ENCODE data around the gene DACH1. TPM values are rescaled to one million over a fixed set of nuclear protein-coding genes. Genes with fewer than 3 reads are reported as not detected.

The DACH1 gene
- total and polyA plus RNA-seq, 2 of the 8 experiments (the other 6 are each of a cell fraction or from before 2014, with no cell fraction given) = 0.12 to 0.67 TPM

DNA sequence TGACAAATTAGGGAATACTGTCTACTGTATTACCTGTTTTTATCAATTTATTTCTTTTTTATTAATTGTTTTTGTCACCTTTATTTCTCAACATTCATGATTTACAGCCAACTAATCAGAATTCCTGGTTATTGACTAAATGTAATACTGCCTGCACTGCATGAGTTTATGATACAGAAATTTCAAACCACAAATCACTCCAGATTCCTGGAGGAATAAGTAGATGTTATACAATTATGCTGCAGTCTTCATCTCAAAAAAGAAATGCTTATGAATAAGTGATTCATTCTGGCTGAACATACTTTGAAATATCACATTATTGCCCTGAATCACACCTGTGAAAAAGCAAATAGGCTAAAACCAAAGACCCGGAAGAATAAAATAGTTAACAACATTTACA, 249.7 kb downstream of the DACH1 start:
- H3K18ac ChIP-seq (ENCODE audit: extremely low read depth, low read length) = no peak overlapping the region
- H3K4me3 ChIP-seq (ENCODE audit: extremely low read depth in 1 of 4, insufficient read depth in 2 of 4, low read depth in 3 of 4, low read length in 4 of 4) = no peak overlapping the region
- 90% methylated on average over 1 of the region's 1 CpG; no CpG with 5 or more reads in 1 of the 2 experiments for WGBS, 2 experiments (ENCODE audit: extremely low coverage in 1 of 2, insufficient coverage in 1 of 2, insufficient read length in 1 of 2, insufficient replicate concordance in 2 of 2, low coverage in 1 of 2, low lambda C conversion rate in 2 of 2, missing lambda C conversion rate in 1 of 2)
- POLR2A ChIA-PET (ENCODE audit: partially characterized antibody) = no interaction called here
- H2AK5ac ChIP-seq (ENCODE audit: low read depth, low read length) = no peak overlapping the region
- H3K4me2 ChIP-seq (ENCODE audit: insufficient read depth in 1 of 2, low read depth in 2 of 2, low read length in 2 of 2) = no peak overlapping the region
- CTCF ChIA-PET (ENCODE audit: partially characterized antibody) = interaction anchor here (0.7 kb wide), 1 partner anchor 24 kb away, joined by 4 read pairs; no protein-coding TSS in a partner anchor
- H3K27ac ChIP-seq (ENCODE audit: low read depth, low read length) = no peak overlapping the region
- H3K4ac ChIP-seq (replicated peaks; ENCODE audit: insufficient read length, low read depth, low read length) = no peak overlapping the region
- H3K27me3 ChIP-seq (replicated peaks in 1 of 4; ENCODE audit: control insufficient read depth in 3 of 4, extremely low read depth in 1 of 4, insufficient read depth in 3 of 4, low read length in 3 of 4) = no peaks in the 10 kb centered on the region
- no peak for FAIRE-seq
- H2AFZ ChIP-seq (ENCODE audit: low read length) = no peak overlapping the region
- no peak overlapping the region for H2BK15ac ChIP-seq (ENCODE audit: low read length)
- H2BK12ac ChIP-seq (ENCODE audit: low read depth, low read length) = no peak overlapping the region
- H3K79me2 ChIP-seq (ENCODE audit: control insufficient read depth in 1 of 2, insufficient read depth in 2 of 2, low read length in 2 of 2) = no peaks in the 10 kb centered on the region
- no peak overlapping the region for H2BK120ac ChIP-seq (replicated peaks; ENCODE audit: low read depth, low read length)
- H3K9ac ChIP-seq (replicated peaks in 1 of 4; ENCODE audit: extremely low read depth in 1 of 4, low read depth in 3 of 4, low read length in 3 of 4) = no peak overlapping the region
- H4K5ac ChIP-seq (ENCODE audit: insufficient read length, low read depth, low read length) = no peak overlapping the region
- no peak overlapping the region for H4K91ac ChIP-seq (replicated peaks; ENCODE audit: insufficient read length, low read length)
- no peak overlapping the region for H3K14ac ChIP-seq (ENCODE audit: insufficient read length)
- H3K36me3 ChIP-seq (ENCODE audit: control insufficient read depth in 2 of 4, insufficient read depth in 4 of 4, low read length in 3 of 4) = no peaks in the 10 kb centered on the region
- TF ChIP-seq EGR1 (IDR thresholded peaks at IDR 0.05; ENCODE audit: borderline replicate concordance, low read depth, low read length) (no peak), KDM5A (IDR thresholded peaks at IDR 0.05; ENCODE audit: low read length) (no peak), CEBPB (IDR thresholded peaks at IDR 0.05; ENCODE audit: low read depth, low read length) (no peak), POLR2AphosphoS5 (IDR thresholded peaks at IDR 0.05; ENCODE audit: low read depth, low read length) (no peak), RFX5 (IDR thresholded peaks at IDR 0.05; ENCODE audit: borderline replicate concordance, low read depth, low read length) (no peak)
- TF ChIP-seq, protein P1, sequence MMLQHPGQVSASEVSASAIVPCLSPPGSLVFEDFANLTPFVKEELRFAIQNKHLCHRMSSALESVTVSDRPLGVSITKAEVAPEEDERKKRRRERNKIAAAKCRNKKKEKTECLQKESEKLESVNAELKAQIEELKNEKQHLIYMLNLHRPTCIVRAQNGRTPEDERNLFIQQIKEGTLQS (IDR thresholded peaks at IDR 0.05; ENCODE audit: insufficient read depth, low read depth, low read length) = no peak
- no peak overlapping the region for H3K56ac ChIP-seq (replicated peaks; ENCODE audit: insufficient read length, low read depth, low read length)
- H3K9me3 ChIP-seq (ENCODE audit: insufficient read depth in 2 of 2, low read depth in 1 of 2, low read length in 1 of 2) = no peaks in the 10 kb centered on the region
- H3K23ac ChIP-seq (ENCODE audit: insufficient read length) = no peak overlapping the region
- no peak overlapping the region for H2BK20ac ChIP-seq (ENCODE audit: low read length)
- H3K4me1 ChIP-seq (replicated peaks in 1 of 4; ENCODE audit: control insufficient read depth in 3 of 4, insufficient read depth in 4 of 4, low read length in 3 of 4) = peaks cover 0 to 3% (median 0%) of the 10 kb centered on the region in 4 experiments; a peak in 1 of 7 replicates
- H3K79me1 ChIP-seq (ENCODE audit: low read depth, low read length) = no peaks in the 10 kb centered on the region
- H4K8ac ChIP-seq (ENCODE audit: extremely low read depth, insufficient read depth, low read length) = no peak overlapping the region
- H2BK5ac ChIP-seq (ENCODE audit: low read depth, low read length) = no peak overlapping the region
- H4K20me1 ChIP-seq (replicated peaks in 1 of 2; ENCODE audit: control insufficient read depth in 1 of 2, insufficient read depth in 2 of 2, low read length in 2 of 2) = no peaks in the 10 kb centered on the region
- no peak for DNase-seq (ENCODE audit: low read depth in 1 of 2, low spot score in 2 of 2)
- no peaks in the 10 kb centered on the region for H3K23me2 ChIP-seq (ENCODE audit: low read depth, low read length)

All from H1 (cell line).